ENCODE results near the gene GFPT2.

GRCh38 chr5:180290568-180291233 lies 62.4 kb downstream of the GFPT2 start:
- TF ChIP-seq MYC (IDR thresholded peaks at IDR 0.05; ENCODE audit: low read depth, low read length) (no peak), CTCF (IDR thresholded peaks at IDR 0.05; ENCODE audit: low read depth, low read length) (no peak)
